CD14-positive monocyte (primary cell): ENCODE data around the gene RAX2. TPM values are rescaled to one million over a fixed set of nuclear protein-coding genes. Genes with fewer than 3 reads are reported as not detected.

Experiments used
- DNase-seq, 3 donors: peaks; one replicate each; pipeline ENCODE4 v3.0.0-alpha.2; 2011 to 2022
- H2AFZ ChIP-seq: 2 replicates; pipeline ENCODE4 v1.6.0; 2012; ENCODE audit warnings: mild to moderate bottlenecking, low read depth, low read length, inconsistent platforms; ENCODE audit not compliant: insufficient read depth, poor library complexity, severe bottlenecking
- H3K27ac ChIP-seq, 2 donors: 1 replicate in 1 of 2; 2 replicates in 1 of 2; pipeline ENCODE4 v1.5.1; 2012 to 2013; ENCODE audit warnings: low read length in 2 of 2, control low read depth in 1 of 2, inconsistent platforms in 1 of 2, low read depth in 1 of 2, mild to moderate bottlenecking in 1 of 2
- H3K27me3 ChIP-seq, 2 donors: one replicate each; pipeline versions ENCODE4 v1.6.0 to v1.6.1; 2011 to 2013; ENCODE audit warnings: low read length in 2 of 2; ENCODE audit not compliant: control insufficient read depth in 2 of 2, insufficient read depth in 2 of 2
- H3K36me3 ChIP-seq, 2 donors: replicated peaks in 1 of 2; 1 replicate in 1 of 2; 2 replicates in 1 of 2; pipeline versions ENCODE4 v1.5.1 to v1.6.1; 2012 to 2013; ENCODE audit warnings: low read length in 2 of 2, control low read depth in 1 of 2, inconsistent platforms in 1 of 2, mild to moderate bottlenecking in 1 of 2; ENCODE audit not compliant: insufficient read depth in 2 of 2, control insufficient read depth in 1 of 2
- H3K4me1 ChIP-seq, 2 donors: 1 replicate in 1 of 2; 2 replicates in 1 of 2; pipeline versions ENCODE4 v1.5.1 to v1.6.1; 2012 to 2013; ENCODE audit warnings: low read length in 2 of 2, control low read depth in 1 of 2, inconsistent platforms in 1 of 2, mild to moderate bottlenecking in 1 of 2, moderate library complexity in 1 of 2; ENCODE audit not compliant: insufficient read depth in 2 of 2, control insufficient read depth in 1 of 2
- H3K4me2 ChIP-seq: replicated peaks from 2 replicates; pipeline ENCODE3; 2012; ENCODE audit warnings: low read length, moderate library complexity, mild to moderate bottlenecking; ENCODE audit not compliant: poor library complexity, severe bottlenecking; ENCODE audit errors: extremely low read depth
- H3K4me3 ChIP-seq, 3 experiments: fragments of 200-600 bp in 1 of 3; sonication (generic) in 1 of 3; replicated peaks in 1 of 3; 1 replicate in 2 of 3; 2 replicates in 1 of 3; pipeline ENCODE4 v1.5.1; 2011 to 2013; ENCODE audit warnings: low read length in 3 of 3, mild to moderate bottlenecking in 3 of 3, control low read depth in 2 of 3, low read depth in 2 of 3, inconsistent platforms in 1 of 3, moderate library complexity in 1 of 3
- H3K79me2 ChIP-seq: 2 replicates; pipeline ENCODE4 v1.6.0; 2012; ENCODE audit warnings: mild to moderate bottlenecking, control low read depth, inconsistent platforms, low read length, moderate library complexity; ENCODE audit not compliant: insufficient read depth
- H3K9ac ChIP-seq: 2 replicates; pipeline ENCODE4 v1.6.0; 2017; ENCODE audit warnings: low read length, mild to moderate bottlenecking; ENCODE audit not compliant: insufficient read depth, poor library complexity, severe bottlenecking
- H3K9me3 ChIP-seq, 2 donors: replicated peaks in 1 of 2; 1 replicate in 1 of 2; 2 replicates in 1 of 2; pipeline versions ENCODE4 v1.5.1 to v1.6.1; 2012 to 2013; ENCODE audit warnings: low read length in 2 of 2, control low read depth in 1 of 2; ENCODE audit not compliant: control insufficient read depth in 1 of 2, insufficient read depth in 1 of 2
- H4K20me1 ChIP-seq: 2 replicates; pipeline ENCODE4 v1.6.0; 2012; ENCODE audit warnings: mild to moderate bottlenecking, low read length, control low read depth, moderate library complexity; ENCODE audit not compliant: insufficient read depth
- H3K27ac Mint-ChIP-seq, 7 donors: one replicate each; pipeline ENCODE4 v1.8.0; 2020; ENCODE audit warnings: mild to moderate bottlenecking in 7 of 7, mixed read lengths in 7 of 7, moderate library complexity in 6 of 7, inconsistent platforms in 2 of 7
- H3K27me3 Mint-ChIP-seq, 3 donors: one replicate each; pipeline ENCODE4 v1.8.0; 2021 to 2022; ENCODE audit warnings: low read depth in 3 of 3, mild to moderate bottlenecking in 3 of 3, mixed read lengths in 3 of 3, moderate library complexity in 3 of 3, inconsistent platforms in 1 of 3
- H3K36me3 Mint-ChIP-seq, 2 donors: one replicate each; pipeline ENCODE4 v1.8.0; 2020; ENCODE audit warnings: mixed read lengths in 2 of 2, inconsistent platforms in 1 of 2, mild to moderate bottlenecking in 1 of 2
- H3K4me1 Mint-ChIP-seq: one replicate; pipeline ENCODE4 v1.8.0; 2020; ENCODE audit warnings: mild to moderate bottlenecking, mixed read lengths
- H3K4me3 Mint-ChIP-seq, 2 donors: one replicate each; pipeline ENCODE4 v1.8.0; 2020; ENCODE audit warnings: mild to moderate bottlenecking in 2 of 2, mixed read lengths in 2 of 2, moderate library complexity in 1 of 2
- H3K9me3 Mint-ChIP-seq, 7 donors: one replicate each; pipeline ENCODE4 v1.8.0; 2020 to 2022; ENCODE audit warnings: mixed read lengths in 7 of 7, mild to moderate bottlenecking in 6 of 7, moderate library complexity in 6 of 7, inconsistent platforms in 2 of 7
- WGBS: methylation state at CpG from one replicate; pipeline ENCODE4 v1.1.5; 2013; ENCODE audit warnings: missing lambda C conversion rate; ENCODE audit not compliant: insufficient coverage; 5-methylcytosine and 5-hydroxymethylcytosine counted together
- intact Hi-C, 2 donors: fragments of 100-400 bp; cut with micrococcal nuclease; formaldehyde crosslinking; loops; one replicate each; pipeline versions ENCODE4 v1.15.0 to v1.15.1; 2023
- polyA plus RNA-seq, 3 donors: library from polyadenylated mRNA; depleted of rRNA in 1 of 3; unstranded in 2 of 3; stranded (reverse) in 1 of 3; fragments of 300-500 nt in 2 of 3; fragments of >200 nt in 1 of 3; fragmentation: Illumina TruSeq in 2 of 3; gene quantifications; 1 replicate in 2 of 3; 2 replicates in 1 of 3; pipeline ENCODE4 v1.2.3, GENCODE V29; 2012 to 2021
- TF ChIP-seq, protein P1 (sequence below): fragments of 200-600 bp; IDR thresholded peaks from one replicate; pipeline ENCODE4 v1.8.0; 2022; ENCODE audit warnings: antibody characterized with exemption, mild to moderate bottlenecking

The RAX2 gene
- polyA plus RNA-seq, 3 donors = not detected

DNA sequence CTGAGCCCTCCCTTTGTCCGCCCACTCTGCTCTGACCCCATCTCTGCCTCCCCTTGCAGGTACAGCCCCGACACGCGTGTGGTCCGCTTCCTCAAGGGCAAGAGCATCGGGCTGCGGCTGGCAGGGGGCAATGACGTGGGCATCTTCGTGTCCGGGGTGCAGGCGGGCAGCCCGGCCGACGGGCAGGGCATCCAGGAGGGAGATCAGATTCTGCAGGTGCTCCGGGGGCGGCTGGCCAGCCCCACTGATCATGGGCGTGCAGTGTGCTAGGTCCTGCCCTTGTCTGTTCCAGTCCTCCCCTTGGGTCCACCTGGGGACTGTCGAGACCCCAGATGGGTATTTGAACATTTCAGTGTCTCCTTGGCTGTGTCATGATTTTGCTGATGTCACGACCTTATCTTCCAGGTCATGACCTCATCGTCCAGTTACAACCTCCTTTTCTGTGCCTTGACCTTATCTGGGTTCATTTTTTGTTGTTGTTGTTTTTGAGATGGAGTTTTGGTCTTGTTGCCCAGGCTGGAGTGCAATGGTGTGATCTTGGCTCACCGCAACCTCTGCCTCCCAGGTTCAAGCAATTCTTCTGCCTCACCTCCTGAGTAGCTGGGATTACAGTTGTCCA lies 35.8 kb downstream of the RAX2 start:
- no peak overlapping the region for H3K27ac Mint-ChIP-seq

DNA sequence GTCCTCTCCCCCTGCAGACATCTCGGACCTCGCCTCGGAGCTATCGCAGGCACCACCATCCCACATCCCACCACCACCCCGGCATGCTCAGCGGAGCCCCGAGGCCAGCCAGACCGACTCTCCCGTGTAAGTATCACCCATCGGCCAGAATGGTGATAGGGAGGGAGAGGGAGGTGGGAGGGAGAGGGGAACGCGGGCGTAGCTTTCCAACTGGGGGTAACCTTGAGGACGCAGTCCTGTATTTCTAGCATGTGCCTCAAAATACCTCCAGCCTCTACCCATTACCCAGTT lies 37.8 kb downstream of the RAX2 start:
- no peak overlapping the region for H3K27ac ChIP-seq
- intact Hi-C loops = no loop called here
- no peaks in the 10 kb centered on the region for H3K9me3 ChIP-seq
- Mint-ChIP-seq H3K36me3 (no peaks in the 10 kb centered on the region), H3K27ac (no peak overlapping the region), H3K9me3 (peaks cover 0 to 2% (median 0%) of the 10 kb centered on the region in 7 donors), H3K27me3 (peaks cover 3 to 8% (median 7%) of the 10 kb centered on the region in 3 donors), H3K4me1 (no peaks in the 10 kb centered on the region), H3K4me3 (no peak overlapping the region)
- H3K4me2 ChIP-seq = no peak overlapping the region
- H2AFZ ChIP-seq = no peak overlapping the region
- no peaks in the 10 kb centered on the region for H3K36me3 ChIP-seq
- no peaks in the 10 kb centered on the region for H3K4me1 ChIP-seq
- TF ChIP-seq, protein P1, sequence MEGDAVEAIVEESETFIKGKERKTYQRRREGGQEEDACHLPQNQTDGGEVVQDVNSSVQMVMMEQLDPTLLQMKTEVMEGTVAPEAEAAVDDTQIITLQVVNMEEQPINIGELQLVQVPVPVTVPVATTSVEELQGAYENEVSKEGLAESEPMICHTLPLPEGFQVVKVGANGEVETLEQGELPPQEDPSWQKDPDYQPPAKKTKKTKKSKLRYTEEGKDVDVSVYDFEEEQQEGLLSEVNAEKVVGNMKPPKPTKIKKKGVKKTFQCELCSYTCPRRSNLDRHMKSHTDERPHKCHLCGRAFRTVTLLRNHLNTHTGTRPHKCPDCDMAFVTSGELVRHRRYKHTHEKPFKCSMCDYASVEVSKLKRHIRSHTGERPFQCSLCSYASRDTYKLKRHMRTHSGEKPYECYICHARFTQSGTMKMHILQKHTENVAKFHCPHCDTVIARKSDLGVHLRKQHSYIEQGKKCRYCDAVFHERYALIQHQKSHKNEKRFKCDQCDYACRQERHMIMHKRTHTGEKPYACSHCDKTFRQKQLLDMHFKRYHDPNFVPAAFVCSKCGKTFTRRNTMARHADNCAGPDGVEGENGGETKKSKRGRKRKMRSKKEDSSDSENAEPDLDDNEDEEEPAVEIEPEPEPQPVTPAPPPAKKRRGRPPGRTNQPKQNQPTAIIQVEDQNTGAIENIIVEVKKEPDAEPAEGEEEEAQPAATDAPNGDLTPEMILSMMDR = no peak
- no peaks in the 10 kb centered on the region for H3K79me2 ChIP-seq
- H3K9ac ChIP-seq = no peak overlapping the region
- no peaks in the 10 kb centered on the region for H3K27me3 ChIP-seq
- H4K20me1 ChIP-seq = no peaks in the 10 kb centered on the region
- no peak overlapping the region for H3K4me3 ChIP-seq
- no CpG with 5 or more reads among the region's 14 CpGs for WGBS
- DNase-seq = no peak

More for the DNA sequence above, 35.8 kb downstream of the RAX2 start:
- Histone ChIP-seq H3K27me3 (no peaks in the 10 kb centered on the region), H3K79me2 (no peaks in the 10 kb centered on the region), H3K4me1 (no peaks in the 10 kb centered on the region), H3K9ac (no peak overlapping the region), H2AFZ (no peak overlapping the region), H4K20me1 (no peaks in the 10 kb centered on the region), H3K9me3 (no peaks in the 10 kb centered on the region), H3K36me3 (no peaks in the 10 kb centered on the region), H3K4me2 (no peak overlapping the region), H3K27ac (no peak overlapping the region), H3K4me3 (no peak overlapping the region)
- DNase-seq = no peak
- Mint-ChIP-seq H3K9me3 (peaks cover 0 to 2% (median 0%) of the 10 kb centered on the region in 7 donors), H3K4me3 (no peak overlapping the region), H3K36me3 (no peaks in the 10 kb centered on the region), H3K4me1 (no peaks in the 10 kb centered on the region), H3K27me3 (peaks cover 0 to 8% (median 8%) of the 10 kb centered on the region in 3 donors)
- intact Hi-C loops = no loop called here
- TF ChIP-seq, protein P1 = no peak
- WGBS = 93% methylated on average over 17 of the region's 21 CpGs
